Lower leg skin (tissue), 4 donors: Measurements from ENCODE around the gene HLA-DQB1. TPM values are rescaled to one million over a fixed set of nuclear protein-coding genes. Genes with fewer than 3 reads are reported as not detected.
"Not testable (repeated sequence)": the region's sequence is repeated elsewhere in the genome, so short reads cannot be mapped to it uniquely, and the experiment has no call there.

Source experiments
- DNase-seq, 2 donors: peaks; one replicate each; pipeline ENCODE4 v3.0.0-alpha.2; 2019; ENCODE audit warnings: low spot score in 2 of 2
- H3K4me3 ChIP-seq: fragments of 200-600 bp; sonication (generic); 2 replicates; pipeline ENCODE4 v1.5.1; 2017; ENCODE audit warnings: mild to moderate bottlenecking, low read depth; ENCODE audit not compliant: poor library complexity, severe bottlenecking
- POLR2A ChIP-seq, 2 donors: fragments of 450-650 bp; IDR thresholded peaks; one replicate each; pipeline ENCODE4 v1.6.1; 2016 to 2017; ENCODE audit warnings: antibody characterized with exemption in 2 of 2, mild to moderate bottlenecking in 1 of 2, moderate library complexity in 1 of 2
- WGBS, 2 donors: methylation state at CpG; one replicate each; pipeline ENCODE4 v1.1.5; 2018; 5-methylcytosine and 5-hydroxymethylcytosine counted together
- intact Hi-C: fragments of 100-400 bp; cut with DNase I; formaldehyde crosslinking; loops from one replicate; pipeline ENCODE4 v1.15.0; 2023; ENCODE audit warnings: low total_unique reads
- total RNA-seq, 4 donors: library from RNA; depleted of rRNA; stranded (reverse); fragments of >200 nt; gene quantifications; one replicate each; pipeline ENCODE4 v1.1.0, GENCODE V29; 2016
- TF ChIP-seq, protein P1 (sequence below), 3 donors: fragments of 450-650 bp; IDR thresholded peaks; one replicate each; pipeline ENCODE4 v1.5.1; 2016; ENCODE audit warnings: antibody characterized with exemption in 3 of 3, mild to moderate bottlenecking in 3 of 3, moderate library complexity in 2 of 3

Gene HLA-DQB1
- total RNA-seq, 4 donors from 2014 or later = 0.44 to 11.3 (median 4.4) TPM

DNA sequence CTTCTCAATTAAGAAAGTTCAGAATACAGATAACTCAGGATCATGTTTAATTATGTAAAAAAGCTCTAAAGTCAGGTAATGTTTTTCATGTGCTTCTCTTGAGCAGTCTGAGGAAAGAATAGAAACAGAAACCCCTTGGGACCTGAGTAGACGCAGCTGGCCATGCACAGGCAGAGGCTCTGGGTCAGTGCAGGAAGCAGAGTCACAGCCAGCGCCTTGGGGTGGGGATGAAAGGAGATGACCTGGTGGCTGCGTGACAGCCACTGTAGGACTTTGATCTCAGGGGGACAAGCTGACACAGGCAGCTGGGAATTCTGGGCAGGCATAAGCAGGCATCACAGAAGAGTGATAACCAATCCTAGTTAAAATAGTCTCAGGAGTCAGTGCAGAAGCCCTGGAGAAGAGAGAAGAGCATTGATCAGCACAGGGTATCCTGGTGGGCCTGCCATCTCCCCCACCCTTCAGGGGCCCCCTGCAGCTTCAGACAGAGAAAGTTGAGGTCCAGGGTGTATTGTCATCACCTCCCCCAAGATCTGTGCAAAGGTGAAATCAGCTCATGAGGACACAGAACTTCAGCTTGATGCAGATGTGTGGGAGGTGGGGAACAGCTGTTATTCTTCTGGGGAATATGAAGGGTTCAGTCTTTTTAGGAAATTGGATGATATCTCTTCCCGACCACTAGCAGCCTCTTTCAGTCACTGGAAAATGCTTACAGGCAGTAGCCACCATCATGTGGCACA lies 6.4 kb downstream of the HLA-DQB1 start:
- 50 to 54% methylated on average over 4 of the region's 4 CpGs for WGBS, 2 donors
- TF ChIP-seq POLR2A (IDR thresholded peaks at IDR 0.05) = no peak
- TF ChIP-seq, protein P1, sequence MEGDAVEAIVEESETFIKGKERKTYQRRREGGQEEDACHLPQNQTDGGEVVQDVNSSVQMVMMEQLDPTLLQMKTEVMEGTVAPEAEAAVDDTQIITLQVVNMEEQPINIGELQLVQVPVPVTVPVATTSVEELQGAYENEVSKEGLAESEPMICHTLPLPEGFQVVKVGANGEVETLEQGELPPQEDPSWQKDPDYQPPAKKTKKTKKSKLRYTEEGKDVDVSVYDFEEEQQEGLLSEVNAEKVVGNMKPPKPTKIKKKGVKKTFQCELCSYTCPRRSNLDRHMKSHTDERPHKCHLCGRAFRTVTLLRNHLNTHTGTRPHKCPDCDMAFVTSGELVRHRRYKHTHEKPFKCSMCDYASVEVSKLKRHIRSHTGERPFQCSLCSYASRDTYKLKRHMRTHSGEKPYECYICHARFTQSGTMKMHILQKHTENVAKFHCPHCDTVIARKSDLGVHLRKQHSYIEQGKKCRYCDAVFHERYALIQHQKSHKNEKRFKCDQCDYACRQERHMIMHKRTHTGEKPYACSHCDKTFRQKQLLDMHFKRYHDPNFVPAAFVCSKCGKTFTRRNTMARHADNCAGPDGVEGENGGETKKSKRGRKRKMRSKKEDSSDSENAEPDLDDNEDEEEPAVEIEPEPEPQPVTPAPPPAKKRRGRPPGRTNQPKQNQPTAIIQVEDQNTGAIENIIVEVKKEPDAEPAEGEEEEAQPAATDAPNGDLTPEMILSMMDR (IDR thresholded peaks at IDR 0.05) = no peak
- H3K4me3 ChIP-seq = no peak overlapping the region
- no peak for DNase-seq
- intact Hi-C loops = no loop called here

DNA sequence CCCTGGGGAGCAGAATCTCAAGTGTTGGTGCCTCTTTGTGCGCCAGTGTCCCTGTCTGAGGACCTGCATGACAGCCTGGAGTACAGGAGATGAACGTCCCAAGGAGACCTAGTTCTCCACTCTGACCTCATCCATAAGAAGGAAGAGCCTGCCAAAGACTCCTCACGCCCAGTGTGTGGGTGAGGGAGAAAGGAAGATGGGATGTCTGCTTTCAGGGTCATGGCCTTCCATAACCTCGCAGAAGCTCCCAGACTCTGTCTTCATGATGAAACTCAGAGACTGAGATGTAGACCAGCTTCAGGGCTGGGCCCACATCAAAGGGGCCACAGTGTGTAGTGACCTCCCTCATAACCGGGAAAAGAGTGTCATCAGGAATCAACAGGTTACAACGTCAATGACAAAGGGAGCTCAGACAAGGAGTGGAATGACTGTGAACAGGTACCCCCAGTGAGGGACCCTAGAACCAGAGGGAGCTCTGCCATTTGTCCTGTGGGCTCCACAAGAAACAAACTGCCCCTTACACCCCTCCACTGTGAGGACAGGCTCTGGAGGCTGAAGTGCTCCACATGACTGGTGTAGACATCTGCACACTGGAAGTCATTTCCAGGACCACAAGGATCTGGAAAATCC lies 8.1 kb downstream of the HLA-DQB1 start:
- DNase-seq = no peak
- H3K4me3 ChIP-seq = no peak overlapping the region
- no peak for TF ChIP-seq POLR2A (IDR thresholded peaks at IDR 0.05)
- TF ChIP-seq, protein P1 (IDR thresholded peaks at IDR 0.05) = no peak
- WGBS, 2 donors = 48 to 72% methylated on average over 6 of the region's 6 CpGs
- intact Hi-C loops = no loop called here

DNA sequence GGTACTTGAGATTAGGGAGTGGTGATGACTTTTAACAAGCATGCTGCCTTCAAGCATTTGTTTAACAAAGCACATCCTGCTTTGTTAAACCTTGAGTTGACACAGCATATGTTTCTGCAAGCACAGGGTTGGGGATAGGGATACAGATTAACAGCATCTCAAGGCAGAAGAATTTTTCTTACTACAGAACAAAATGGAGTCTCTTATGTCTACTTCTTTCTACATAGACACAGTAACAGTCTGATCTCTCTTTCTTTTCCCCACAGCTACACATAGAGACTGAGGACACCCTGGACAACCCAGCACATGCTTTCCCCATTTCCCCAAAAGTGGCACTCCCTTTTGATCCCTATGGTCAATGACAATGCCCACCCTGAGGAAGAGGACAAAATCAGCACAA lies 8.6 kb downstream of the HLA-DQB1 start:
- H3K4me3 ChIP-seq, DNase-seq, intact Hi-C loops: not testable (repeated sequence)

DNA sequence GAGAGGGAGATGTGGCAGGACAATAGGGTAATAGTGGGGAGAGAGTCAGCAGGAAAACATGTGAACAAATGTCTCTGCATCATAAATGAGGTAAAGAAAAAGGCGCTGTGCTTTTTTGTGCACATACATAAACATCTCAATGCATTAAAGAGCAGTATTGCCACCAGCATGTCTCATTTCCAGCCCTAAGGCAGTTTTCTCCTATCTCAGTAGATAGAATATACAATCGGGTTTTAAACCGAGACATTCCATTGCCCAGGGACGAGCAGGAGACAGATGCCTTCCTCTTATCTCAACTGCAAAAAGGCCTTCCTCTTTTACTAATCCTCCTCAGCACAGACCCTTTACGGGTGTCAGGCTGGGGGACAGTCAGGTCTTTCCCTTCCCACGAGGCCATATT lies 9.1 kb downstream of the HLA-DQB1 start:
- DNase-seq, H3K4me3 ChIP-seq, intact Hi-C loops: not testable (repeated sequence)
- 46 to 70% methylated on average over 6 of the region's 6 CpGs for WGBS, 2 donors

DNA sequence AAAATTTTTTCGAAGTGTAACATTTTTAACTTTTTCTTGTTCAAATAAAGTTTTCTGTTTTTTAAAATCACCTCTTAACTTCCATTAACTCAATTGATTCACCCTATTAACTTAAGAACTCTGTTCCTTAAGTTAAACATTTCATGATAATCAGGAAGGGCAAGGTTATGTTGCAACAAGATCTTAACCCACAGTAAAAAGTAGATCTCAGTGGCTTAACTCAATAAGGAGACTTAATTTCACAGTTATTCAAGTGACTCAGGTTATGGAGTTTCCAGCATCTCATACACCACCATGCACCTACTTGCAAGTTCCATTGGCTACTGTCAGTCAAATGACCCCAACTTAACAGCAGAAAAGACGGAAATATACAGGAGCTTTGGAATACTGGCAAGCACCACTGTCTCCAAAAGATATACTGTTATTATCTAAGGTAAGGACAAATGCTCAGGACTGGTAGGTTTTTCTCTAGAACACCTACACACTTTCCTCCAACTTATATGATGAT lies 11.2 kb downstream of the HLA-DQB1 start:
- no peak overlapping the region for H3K4me3 ChIP-seq
- intact Hi-C loops = no loop called here
- no peak for TF ChIP-seq POLR2A (IDR thresholded peaks at IDR 0.05)
- TF ChIP-seq, protein P1 (IDR thresholded peaks at IDR 0.05) = no peak
- WGBS, 2 donors = 48 to 62% methylated on average over 2 of the region's 2 CpGs
- DNase-seq = no peak

DNA sequence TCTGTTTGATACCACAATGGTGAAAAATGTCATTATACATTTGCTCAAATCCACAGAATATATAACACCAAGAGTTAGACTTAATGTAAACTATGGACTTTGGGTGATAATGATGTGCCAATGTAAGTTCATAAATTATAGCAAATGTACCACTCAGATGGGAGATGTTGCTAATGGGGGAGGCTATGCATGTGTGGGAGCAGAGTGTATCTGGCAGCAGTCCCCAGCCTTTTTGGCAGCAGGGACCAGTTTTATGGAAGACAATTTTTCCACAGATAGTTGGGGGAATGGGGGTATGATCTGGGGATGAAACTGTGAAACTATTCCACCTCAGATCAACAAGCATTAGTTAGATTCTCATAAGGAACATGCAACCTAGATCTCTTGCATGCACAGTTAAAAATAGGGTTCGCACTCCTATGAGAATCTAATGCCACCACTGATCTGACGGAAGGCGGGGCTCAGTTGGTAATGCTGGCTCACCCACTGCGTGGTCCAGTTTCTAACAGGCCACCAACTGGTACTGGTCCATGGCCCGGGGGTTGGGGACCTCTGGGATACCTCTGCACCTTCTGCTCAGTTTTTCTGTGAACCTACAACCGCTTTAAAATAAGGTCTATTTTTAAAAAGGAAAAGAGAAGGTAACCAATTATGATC lies 21.3 kb downstream of the HLA-DQB1 start:
- intact Hi-C loops = no loop called here
- 80 to 93% methylated on average over 6 of the region's 6 CpGs for WGBS, 2 donors
- no peak for DNase-seq
- H3K4me3 ChIP-seq = no peak overlapping the region
- TF ChIP-seq, protein P1 (IDR thresholded peaks at IDR 0.05) = no peak
- TF ChIP-seq POLR2A (IDR thresholded peaks at IDR 0.05) = no peak
